ENCODE data around the gene PRSS36. TPM values are rescaled to one million over a fixed set of nuclear protein-coding genes. Genes with fewer than 3 reads are reported as not detected.
"Not testable (repeated sequence)": the region's sequence is repeated elsewhere in the genome, so short reads cannot be mapped to it uniquely, and the experiment has no call there.

Gene PRSS36
- total and polyA plus RNA-seq, 7 donors, result 0.83 to 10.2 (median 4.7) TPM

DNA sequence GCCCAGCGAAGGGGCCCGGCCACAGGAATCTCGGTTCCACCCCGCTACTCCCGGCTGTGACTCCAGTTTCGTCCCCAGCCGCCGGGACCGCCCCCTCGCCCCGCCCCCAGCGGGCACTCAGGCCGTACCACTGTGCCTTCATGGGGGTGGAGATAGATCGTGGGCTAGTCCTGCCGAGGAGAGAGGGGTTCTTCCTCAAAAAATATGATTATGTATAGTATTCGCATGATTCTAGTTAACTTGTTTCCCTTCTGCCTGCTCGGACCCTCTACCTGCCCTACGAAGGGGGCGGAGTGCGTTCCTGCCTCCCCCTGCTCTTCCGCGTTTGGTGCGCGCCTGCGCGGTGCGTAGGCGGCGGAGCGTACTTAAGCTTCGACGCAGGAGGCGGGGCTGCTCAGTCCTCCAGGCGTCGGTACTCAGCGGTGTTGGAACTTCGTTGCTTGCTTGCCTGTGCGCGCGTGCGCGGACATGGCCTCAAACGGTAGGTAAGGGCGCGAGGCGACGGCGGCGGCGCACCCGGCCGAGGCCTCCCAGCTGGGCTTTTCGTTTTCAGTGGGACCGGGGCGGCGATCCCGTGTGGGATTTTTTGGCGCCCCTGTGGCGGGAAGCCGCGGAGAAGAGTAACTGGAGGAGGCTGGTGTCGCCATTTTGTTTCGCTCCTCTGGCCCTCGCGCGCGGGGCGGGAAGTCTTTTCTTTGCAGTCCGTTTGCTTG lies 30.0 kb upstream of the PRSS36 start, which contains the start of gene FUS:
Gene FUS, plus strand, starts transcription at position 393 of the 713 bp plus-strand sequence. Its CDS starts 76 bp downstream, at position 469.
- Histone ChIP-seq H3K36me3 (peaks cover 13 to 27% (median 24%) of the 10 kb centered on the region in 4 donors), H3K9me3 (no peaks in the 10 kb centered on the region), H3K4me1 (peaks cover 0 to 42% (median 40%) of the 10 kb centered on the region in 4 donors), H3K4me3 (peak within 1 kb of the TSS; percentile 77 to 94 (median 92)), H3K27me3 (no peaks in the 10 kb centered on the region), H3K27ac (peak within 1 kb of the TSS; percentile 93 to 99 (median 98))
- 0 to 1% methylated on average over 69 of the region's 69 CpGs for WGBS, 2 donors
- peak; percentile 96 for DNase-seq
- intact Hi-C loops (cut with DNase I), result loop anchor here (1.0 to 10.0 kb wide), 3 partner anchors 38 to 695 kb away; partner anchors contain the start of genes ZNF267 and ZNF843
- TF ChIP-seq CTCF (IDR thresholded peaks at IDR 0.05) (no peak), POLR2A (IDR thresholded peaks at IDR 0.05) (peak; percentile 97), POLR2AphosphoS5 (IDR thresholded peaks at IDR 0.05) (peak; percentile 100), EP300 (IDR thresholded peaks at IDR 0.05) (no peak)

GRCh38 chr16:31179219-31179746 lies 29.4 kb upstream of the PRSS36 start:
- Histone ChIP-seq H3K4me1 (peaks cover 0 to 42% (median 40%) of the 10 kb centered on the region in 4 donors), H3K9me3 (no peaks in the 10 kb centered on the region), H3K4me3 (peak overlapping the region; percentile 77 to 94 (median 92)), H3K36me3 (peaks cover 10 to 21% (median 18%) of the 10 kb centered on the region in 4 donors), H3K27me3 (no peaks in the 10 kb centered on the region), H3K27ac (peak overlapping the region; percentile 93 to 99 (median 98))
- DNase-seq, result no peak
- intact Hi-C loops (cut with DNase I), result loop anchor here (5.0 kb wide), 1 partner anchor 263 kb away; the partner anchor contains the start of gene ZNF843
- 1 to 2% methylated on average over 27 of the region's 27 CpGs for WGBS, 2 donors
- TF ChIP-seq POLR2A (IDR thresholded peaks at IDR 0.05) (no peak), POLR2AphosphoS5 (IDR thresholded peaks at IDR 0.05) (peak in 1 of 4 donors; percentile 26)

GRCh38 chr16:31177136-31177535 lies 27.3 kb upstream of the PRSS36 start:
- no peak for TF ChIP-seq POLR2AphosphoS5 (IDR thresholded peaks at IDR 0.05)
- TF ChIP-seq POLR2A (IDR thresholded peaks at IDR 0.05), result no peak
- TF ChIP-seq CTCF (IDR thresholded peaks at IDR 0.05), result no peak
- TF ChIP-seq EP300 (IDR thresholded peaks at IDR 0.05), result no peak
- 50 to 76% methylated on average over 3 of the region's 3 CpGs for WGBS, 2 donors
- H3K4me3 ChIP-seq, result no peak overlapping the region
- no peak overlapping the region for H3K27ac ChIP-seq
- no peaks in the 10 kb centered on the region for H3K9me3 ChIP-seq
- intact Hi-C loops (cut with DNase I), result loop anchor here (5.0 kb wide), 1 partner anchor 265 kb away; the partner anchor contains the start of gene ZNF843
- peaks cover 0 to 23% (median 20%) of the 10 kb centered on the region in 4 donors for H3K4me1 ChIP-seq
- no peaks in the 10 kb centered on the region for H3K27me3 ChIP-seq
- no peaks in the 10 kb centered on the region for H3K36me3 ChIP-seq
- DNase-seq, result no peak

DNA sequence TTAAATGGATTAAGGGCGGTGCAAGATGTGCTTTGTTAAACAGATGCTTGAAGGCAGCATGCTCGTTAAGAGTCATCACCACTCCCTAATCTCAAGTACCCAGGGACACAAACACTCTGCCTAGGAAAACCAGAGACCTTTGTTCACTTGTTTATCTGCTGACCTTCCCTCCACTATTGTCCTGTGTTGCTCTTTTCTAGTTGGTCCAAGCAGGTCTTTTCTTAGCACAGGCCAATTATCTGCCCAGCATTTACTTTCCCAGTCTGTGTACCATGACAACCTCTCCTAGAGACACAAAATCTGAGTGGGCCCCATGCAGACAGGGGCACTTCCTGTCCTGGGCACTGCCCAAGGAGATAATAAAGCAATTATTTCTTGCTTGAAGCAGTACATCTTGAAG lies 20.2 kb upstream of the PRSS36 start:
- H3K4me1 ChIP-seq; H3K36me3 ChIP-seq; intact Hi-C loops (cut with DNase I); H3K9me3 ChIP-seq; H3K27ac ChIP-seq; DNase-seq; H3K27me3 ChIP-seq; H3K4me3 ChIP-seq: not testable (repeated sequence)
- WGBS, 2 donors, result no CpG with 5 or more reads among the region's 2 CpGs

GRCh38 chr16:31168848-31169247 lies 19.0 kb upstream of the PRSS36 start:
- no peaks in the 10 kb centered on the region for H3K36me3 ChIP-seq
- H3K27me3 ChIP-seq, result no peaks in the 10 kb centered on the region
- H3K4me3 ChIP-seq, result no peak overlapping the region
- intact Hi-C loops (cut with DNase I), result no loop called here
- TF ChIP-seq POLR2AphosphoS5 (IDR thresholded peaks at IDR 0.05) (no peak), POLR2A (IDR thresholded peaks at IDR 0.05) (no peak), CTCF (IDR thresholded peaks at IDR 0.05) (no peak), EP300 (IDR thresholded peaks at IDR 0.05) (no peak)
- no peak overlapping the region for H3K27ac ChIP-seq
- DNase-seq, result no peak
- no peaks in the 10 kb centered on the region for H3K4me1 ChIP-seq
- H3K9me3 ChIP-seq, result no peaks in the 10 kb centered on the region
- WGBS, 2 donors, result 46 to 76% methylated on average over 2 of the region's 2 CpGs

All from sigmoid colon (tissue), 7 donors.